HG02763 (cell line): ENCODE data around the gene SDCCAG8.

Source experiments
- ATAC-seq: cut with Tn5 transposase; IDR thresholded peaks from one replicate; pipeline ENCODE4 v1.9.1; 2021; ENCODE audit warnings: mild to moderate bottlenecking, moderate library complexity; ENCODE audit not compliant: unreplicated experiment

The SDCCAG8 gene

GRCh38 chr1:243497939-243498681, 242.3 kb downstream of the SDCCAG8 start:
- ATAC-seq = no peak

- no peak for ATAC-seq
Measured at GRCh38 chr1:243499248-243499647, 243.4 kb downstream of the SDCCAG8 start.

- ATAC-seq = no peak
Measured at GRCh38 chr1:243499711-243500110, 243.9 kb downstream of the SDCCAG8 start.

GRCh38 chr1:243500512-243500911, 244.7 kb downstream of the SDCCAG8 start:
- ATAC-seq = no peak

- ATAC-seq = no peak
Measured at GRCh38 chr1:243501002-243501401, 245.2 kb downstream of the SDCCAG8 start.

- ATAC-seq = no peak
Measured at GRCh38 chr1:243503155-243503554, 247.3 kb downstream of the SDCCAG8 start.

- ATAC-seq = peak; percentile 48
Measured at GRCh38 chr1:243505986-243506689, 250.3 kb downstream of the SDCCAG8 start.

GRCh38 chr1:243507001-243507671, 251.3 kb downstream of the SDCCAG8 start:
- ATAC-seq = no peak

- no peak for ATAC-seq
Measured at GRCh38 chr1:243507672-243508302, 251.9 kb downstream of the SDCCAG8 start.

- peak; percentile 68 for ATAC-seq
Measured at GRCh38 chr1:243508303-243508713, 252.5 kb downstream of the SDCCAG8 start.

- no peak for ATAC-seq
Measured at GRCh38 chr1:243508943-243509342, 253.1 kb downstream of the SDCCAG8 start.

GRCh38 chr1:243510928-243511327, 255.1 kb downstream of the SDCCAG8 start:
- ATAC-seq = no peak

- no peak for ATAC-seq
Measured at GRCh38 chr1:243513726-243514491, 258.1 kb downstream of the SDCCAG8 start.

- no peak for ATAC-seq
Measured at GRCh38 chr1:243514927-243515326, 259.1 kb downstream of the SDCCAG8 start.

GRCh38 chr1:243520831-243521230, 265.0 kb downstream of the SDCCAG8 start:
- ATAC-seq = no peak

- ATAC-seq = no peak
Measured at GRCh38 chr1:243523766-243524165, 267.9 kb downstream of the SDCCAG8 start.

GRCh38 chr1:243525085-243525487, 269.2 kb downstream of the SDCCAG8 start:
- no peak for ATAC-seq

GRCh38 chr1:243526180-243526579, 270.3 kb downstream of the SDCCAG8 start:
- ATAC-seq = no peak

- ATAC-seq = no peak
Measured at GRCh38 chr1:243528459-243529121, 272.7 kb downstream of the SDCCAG8 start.

GRCh38 chr1:243529512-243529911, 273.7 kb downstream of the SDCCAG8 start:
- ATAC-seq = no peak
